ENCODE data around the gene CPPED1. TPM values are rescaled to one million over a fixed set of nuclear protein-coding genes. Genes with fewer than 3 reads are reported as not detected.

CPPED1 gene
- total and polyA plus RNA-seq, 4 donors, result 16.9 to 25.3 (median 19.8) TPM

DNA sequence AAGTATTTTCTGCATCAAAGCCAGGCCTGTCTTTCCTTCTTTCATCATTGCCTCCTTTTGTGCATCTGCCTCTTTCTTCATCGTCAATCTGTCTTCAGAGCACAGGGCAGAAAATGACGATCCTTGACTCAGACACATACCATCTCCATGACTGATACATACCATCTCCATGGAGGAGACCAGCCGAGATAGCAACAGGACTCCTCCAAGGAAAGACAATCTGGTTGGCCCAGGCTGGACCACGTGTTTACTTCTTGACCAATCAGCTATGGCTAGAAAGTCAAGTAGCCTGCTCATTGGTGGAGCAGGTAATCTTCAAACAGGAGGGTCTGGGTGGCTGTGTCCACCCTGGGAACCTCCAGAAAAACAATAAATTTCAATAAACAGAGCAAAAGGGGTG is 164.6 kb downstream of the CPPED1 start:
- DNase-seq, result peak in 1 of 2 donors; percentile 8
- H3K27me3 ChIP-seq (ENCODE audit: control insufficient read depth in 1 of 2, insufficient read depth in 2 of 2, low read length in 1 of 2), result no peaks in the 10 kb centered on the region
- intact Hi-C loops (cut with DNase I), result no loop called here

DNA sequence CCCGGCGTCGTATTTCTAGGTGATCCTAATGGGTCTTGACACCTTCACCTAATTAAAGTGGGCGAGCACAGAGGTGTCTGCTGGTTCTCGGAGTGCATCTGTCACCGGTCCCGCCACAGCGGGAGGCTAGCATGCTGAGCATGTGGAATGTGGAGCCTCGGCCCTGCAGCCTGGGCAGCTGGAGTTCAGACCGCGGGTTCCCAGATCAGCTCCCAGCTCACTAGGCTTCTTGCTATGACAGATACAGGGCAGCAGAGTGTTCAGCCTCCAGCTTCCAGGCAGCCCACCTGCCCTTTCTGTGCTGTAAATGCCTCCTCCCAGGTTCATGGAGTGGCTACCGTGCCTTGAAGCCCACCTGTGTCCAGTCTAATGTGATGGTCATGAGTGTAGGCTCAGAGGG is 166.7 kb downstream of the CPPED1 start:
- WGBS, 2 donors, result 21 to 35% methylated on average over 12 of the region's 12 CpGs
- H3K27ac ChIP-seq (ENCODE audit: low read depth in 1 of 2, low read length in 2 of 2), result no peak overlapping the region
- no peaks in the 10 kb centered on the region for H3K27me3 ChIP-seq (ENCODE audit: control insufficient read depth in 1 of 2, insufficient read depth in 2 of 2, low read length in 1 of 2)
- H3K36me3 ChIP-seq (ENCODE audit: control insufficient read depth in 1 of 2, insufficient read depth in 2 of 2, low read length in 1 of 2), result no peaks in the 10 kb centered on the region
- intact Hi-C loops (cut with DNase I), result no loop called here
- DNase-seq (no peak), ATAC-seq (ENCODE audit: low FRiP score) (no peak)
- H3K9me3 ChIP-seq (ENCODE audit: control insufficient read depth, low read length), result peaks cover 3% of the 10 kb centered on the region
- no peaks in the 10 kb centered on the region for H3K4me1 ChIP-seq (ENCODE audit: control insufficient read depth in 1 of 2, insufficient read depth in 2 of 2, low read length in 2 of 2)
- H3K4me3 ChIP-seq (ENCODE audit: low read length in 2 of 2), result no peak overlapping the region

More for the DNA sequence above, 164.6 kb downstream of the CPPED1 start:
- H3K27ac ChIP-seq (ENCODE audit: low read depth in 1 of 2, low read length in 2 of 2), result no peak overlapping the region
- no peaks in the 10 kb centered on the region for H3K4me1 ChIP-seq (ENCODE audit: control insufficient read depth in 1 of 2, insufficient read depth in 2 of 2, low read length in 2 of 2)
- H3K9me3 ChIP-seq (ENCODE audit: control insufficient read depth, low read length), result peaks cover 4% of the 10 kb centered on the region
- H3K4me3 ChIP-seq (ENCODE audit: low read length in 2 of 2), result no peak overlapping the region
- no peaks in the 10 kb centered on the region for H3K36me3 ChIP-seq (ENCODE audit: control insufficient read depth in 1 of 2, insufficient read depth in 2 of 2, low read length in 1 of 2)
- WGBS, 2 donors, result 55 to 57% methylated on average over 4 of the region's 4 CpGs
- no peak for ATAC-seq (ENCODE audit: low FRiP score)

DNA sequence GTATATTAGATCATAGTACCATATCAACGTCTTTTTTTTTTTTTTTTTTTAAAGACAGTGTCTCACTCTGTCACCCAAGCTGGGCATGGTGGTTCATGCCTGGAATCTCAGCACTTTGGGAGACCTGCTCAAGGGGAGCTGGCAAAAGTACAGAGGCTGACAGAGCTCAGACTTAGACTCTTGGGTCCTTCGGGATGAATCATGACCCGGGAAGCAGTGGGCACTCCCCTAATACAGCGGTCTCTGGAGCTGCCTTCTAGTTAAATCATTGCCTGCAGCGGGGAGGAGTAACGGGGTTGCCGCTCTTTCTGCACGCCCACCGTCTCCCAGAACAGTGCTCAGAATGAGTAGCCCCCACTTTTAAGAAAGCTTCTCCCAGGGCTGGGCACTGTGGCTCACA is 174.4 kb downstream of the CPPED1 start:
- Histone ChIP-seq H3K36me3 (ENCODE audit: control insufficient read depth in 1 of 2, insufficient read depth in 2 of 2, low read length in 1 of 2) (no peaks in the 10 kb centered on the region), H3K4me3 (ENCODE audit: low read length in 2 of 2) (no peak overlapping the region), H3K4me1 (ENCODE audit: control insufficient read depth in 1 of 2, insufficient read depth in 2 of 2, low read length in 2 of 2) (no peaks in the 10 kb centered on the region), H3K27ac (ENCODE audit: low read depth in 1 of 2, low read length in 2 of 2) (no peak overlapping the region), H3K27me3 (ENCODE audit: control insufficient read depth in 1 of 2, insufficient read depth in 2 of 2, low read length in 1 of 2) (no peaks in the 10 kb centered on the region), H3K9me3 (ENCODE audit: control insufficient read depth, low read length) (no peaks in the 10 kb centered on the region)
- DNase-seq (no peak), ATAC-seq (ENCODE audit: low FRiP score) (no peak)
- 85 to 86% methylated on average over 9 of the region's 9 CpGs for WGBS, 2 donors
- intact Hi-C loops (cut with DNase I), result no loop called here

- no peak for ATAC-seq (ENCODE audit: low FRiP score)
- intact Hi-C loops (cut with DNase I), result no loop called here
- Histone ChIP-seq H3K9me3 (ENCODE audit: control insufficient read depth, low read length) (peaks cover 3% of the 10 kb centered on the region), H3K4me3 (ENCODE audit: low read length in 2 of 2) (no peak overlapping the region), H3K4me1 (ENCODE audit: control insufficient read depth in 1 of 2, insufficient read depth in 2 of 2, low read length in 2 of 2) (no peaks in the 10 kb centered on the region), H3K27me3 (ENCODE audit: control insufficient read depth in 1 of 2, insufficient read depth in 2 of 2, low read length in 1 of 2) (no peaks in the 10 kb centered on the region), H3K27ac (ENCODE audit: low read depth in 1 of 2, low read length in 2 of 2) (no peak overlapping the region), H3K36me3 (ENCODE audit: control insufficient read depth in 1 of 2, insufficient read depth in 2 of 2, low read length in 1 of 2) (no peaks in the 10 kb centered on the region)
- 5 to 7% methylated on average over 2 of the region's 2 CpGs for WGBS, 2 donors
- DNase-seq, result no peak
Observed at GRCh38 chr16:12628536-12628935, 175.2 kb downstream of the CPPED1 start.

GRCh38 chr16:12627394-12627793 is 176.3 kb downstream of the CPPED1 start:
- DNase-seq, result no peak
- no peak for ATAC-seq (ENCODE audit: low FRiP score)
- intact Hi-C loops (cut with DNase I), result no loop called here

DNA sequence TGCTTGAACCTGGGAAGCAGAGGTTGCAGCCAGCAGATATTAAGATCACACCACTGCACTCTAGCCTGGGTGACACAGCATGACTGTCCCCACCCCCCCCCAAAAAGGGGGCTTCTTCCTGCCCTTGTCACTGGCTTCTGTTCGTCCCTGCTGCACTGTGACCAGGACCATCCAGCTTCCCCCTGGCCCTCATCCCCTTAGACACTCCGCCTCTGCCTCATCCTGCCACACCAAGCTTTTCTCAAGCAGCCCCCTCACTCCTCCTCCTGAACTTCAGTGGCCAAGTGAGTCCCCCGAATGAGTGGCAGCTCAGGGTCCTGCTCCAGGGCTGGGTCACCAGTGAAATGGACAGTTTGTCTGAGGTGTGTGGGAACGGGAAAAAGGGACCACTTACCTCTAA is 177.3 kb downstream of the CPPED1 start:
- no peak for ATAC-seq (ENCODE audit: low FRiP score)

More at GRCh38 chr16:12627394-12627793, 176.3 kb downstream of the CPPED1 start:
- H3K36me3 ChIP-seq (ENCODE audit: control insufficient read depth in 1 of 2, insufficient read depth in 2 of 2, low read length in 1 of 2), result no peaks in the 10 kb centered on the region
- 78 to 82% methylated on average over 3 of the region's 3 CpGs for WGBS, 2 donors
- H3K27ac ChIP-seq (ENCODE audit: low read depth in 1 of 2, low read length in 2 of 2), result no peak overlapping the region
- no peak overlapping the region for H3K4me3 ChIP-seq (ENCODE audit: low read length in 2 of 2)
- H3K4me1 ChIP-seq (ENCODE audit: control insufficient read depth in 1 of 2, insufficient read depth in 2 of 2, low read length in 2 of 2), result no peaks in the 10 kb centered on the region
- H3K9me3 ChIP-seq (ENCODE audit: control insufficient read depth, low read length), result peaks cover 3% of the 10 kb centered on the region
- no peaks in the 10 kb centered on the region for H3K27me3 ChIP-seq (ENCODE audit: control insufficient read depth in 1 of 2, insufficient read depth in 2 of 2, low read length in 1 of 2)

GRCh38 chr16:12625716-12626115 is 178.0 kb downstream of the CPPED1 start:
- no peaks in the 10 kb centered on the region for H3K36me3 ChIP-seq (ENCODE audit: control insufficient read depth in 1 of 2, insufficient read depth in 2 of 2, low read length in 1 of 2)
- 63 to 69% methylated on average over 10 of the region's 10 CpGs for WGBS, 2 donors
- H3K27ac ChIP-seq (ENCODE audit: low read depth in 1 of 2, low read length in 2 of 2), result no peak overlapping the region
- ATAC-seq (ENCODE audit: low FRiP score) (no peak), DNase-seq (no peak)
- no peaks in the 10 kb centered on the region for H3K27me3 ChIP-seq (ENCODE audit: control insufficient read depth in 1 of 2, insufficient read depth in 2 of 2, low read length in 1 of 2)
- no peaks in the 10 kb centered on the region for H3K4me1 ChIP-seq (ENCODE audit: control insufficient read depth in 1 of 2, insufficient read depth in 2 of 2, low read length in 2 of 2)
- intact Hi-C loops (cut with DNase I), result no loop called here
- H3K4me3 ChIP-seq (ENCODE audit: low read length in 2 of 2), result no peak overlapping the region
- H3K9me3 ChIP-seq (ENCODE audit: control insufficient read depth, low read length), result peaks cover 3% of the 10 kb centered on the region

More for the DNA sequence above, 177.3 kb downstream of the CPPED1 start:
- Histone ChIP-seq H3K27me3 (ENCODE audit: control insufficient read depth in 1 of 2, insufficient read depth in 2 of 2, low read length in 1 of 2) (no peaks in the 10 kb centered on the region), H3K9me3 (ENCODE audit: control insufficient read depth, low read length) (peaks cover 3% of the 10 kb centered on the region), H3K27ac (ENCODE audit: low read depth in 1 of 2, low read length in 2 of 2) (no peak overlapping the region), H3K4me1 (ENCODE audit: control insufficient read depth in 1 of 2, insufficient read depth in 2 of 2, low read length in 2 of 2) (no peaks in the 10 kb centered on the region), H3K36me3 (ENCODE audit: control insufficient read depth in 1 of 2, insufficient read depth in 2 of 2, low read length in 1 of 2) (no peaks in the 10 kb centered on the region), H3K4me3 (ENCODE audit: low read length in 2 of 2) (no peak overlapping the region)
- intact Hi-C loops (cut with DNase I), result no loop called here
- 78 to 83% methylated on average over 4 of the region's 4 CpGs for WGBS, 2 donors
- peak in 1 of 2 donors; percentile 15 for DNase-seq

DNA sequence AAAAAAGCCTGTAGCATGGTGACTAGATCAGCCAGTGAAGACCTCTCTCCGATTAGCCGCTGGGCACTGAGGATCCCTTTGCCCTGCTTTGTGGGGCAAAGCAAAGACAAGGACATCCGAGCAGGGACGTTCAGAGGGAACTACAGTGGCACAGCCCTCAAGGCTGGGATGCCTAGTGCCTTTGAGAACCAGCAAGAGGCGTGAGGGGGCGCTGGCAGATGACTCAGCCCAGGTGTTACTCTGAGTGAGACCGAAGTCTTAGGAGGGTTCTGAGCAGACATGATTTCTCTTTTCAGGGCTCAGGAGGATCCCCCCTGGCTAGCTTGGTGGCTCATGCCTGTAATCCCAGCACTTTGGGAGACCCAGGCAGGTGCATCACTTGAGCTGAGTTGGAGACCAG is 178.6 kb downstream of the CPPED1 start:
- H3K27ac ChIP-seq (ENCODE audit: low read depth in 1 of 2, low read length in 2 of 2), result no peak overlapping the region
- H3K36me3 ChIP-seq (ENCODE audit: control insufficient read depth in 1 of 2, insufficient read depth in 2 of 2, low read length in 1 of 2), result no peaks in the 10 kb centered on the region
- ATAC-seq (ENCODE audit: low FRiP score) (no peak), DNase-seq (no peak)
- no peak overlapping the region for H3K4me3 ChIP-seq (ENCODE audit: low read length in 2 of 2)
- no peaks in the 10 kb centered on the region for H3K4me1 ChIP-seq (ENCODE audit: control insufficient read depth in 1 of 2, insufficient read depth in 2 of 2, low read length in 2 of 2)
- intact Hi-C loops (cut with DNase I), result no loop called here
- H3K9me3 ChIP-seq (ENCODE audit: control insufficient read depth, low read length), result peaks cover 3% of the 10 kb centered on the region
- no peaks in the 10 kb centered on the region for H3K27me3 ChIP-seq (ENCODE audit: control insufficient read depth in 1 of 2, insufficient read depth in 2 of 2, low read length in 1 of 2)
- 80 to 84% methylated on average over 7 of the region's 7 CpGs for WGBS, 2 donors

DNA sequence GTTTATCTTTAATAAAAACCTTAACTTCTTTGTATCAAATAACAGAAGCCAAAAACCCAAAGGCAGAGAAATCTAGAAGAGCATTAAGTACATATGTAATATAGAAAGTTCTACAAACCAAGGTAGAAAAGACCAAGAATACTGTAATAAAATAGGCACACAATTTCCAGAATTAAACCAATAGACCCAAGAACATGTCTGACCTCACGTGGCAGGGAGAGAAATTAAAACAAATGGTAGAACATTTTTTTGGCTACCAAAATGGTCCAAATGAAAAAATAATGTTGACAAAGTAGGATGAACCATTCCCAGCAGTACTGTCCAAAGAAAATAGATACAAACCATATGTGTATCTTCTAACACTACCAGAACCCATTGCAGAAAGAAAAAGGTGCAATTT is 183.5 kb downstream of the CPPED1 start:
- H3K36me3 ChIP-seq (ENCODE audit: control insufficient read depth in 1 of 2, insufficient read depth in 2 of 2, low read length in 1 of 2), result no peaks in the 10 kb centered on the region
- ATAC-seq (ENCODE audit: low FRiP score) (no peak), DNase-seq (no peak)
- 3 to 4% methylated on average over 1 of the region's 1 CpG for WGBS, 2 donors
- H3K27me3 ChIP-seq (ENCODE audit: control insufficient read depth in 1 of 2, insufficient read depth in 2 of 2, low read length in 1 of 2), result no peaks in the 10 kb centered on the region
- H3K4me1 ChIP-seq (ENCODE audit: control insufficient read depth in 1 of 2, insufficient read depth in 2 of 2, low read length in 2 of 2), result no peaks in the 10 kb centered on the region
- intact Hi-C loops (cut with DNase I), result no loop called here
- H3K9me3 ChIP-seq (ENCODE audit: control insufficient read depth, low read length), result peaks cover 3% of the 10 kb centered on the region
- H3K27ac ChIP-seq (ENCODE audit: low read depth in 1 of 2, low read length in 2 of 2), result no peak overlapping the region
- H3K4me3 ChIP-seq (ENCODE audit: low read length in 2 of 2), result no peak overlapping the region

Data from aorta (tissue), 5 donors.